OCI-LY1 (cell line): ENCODE data around the gene LEKR1.

Experiments
- H2AFZ ChIP-seq: fragments of 200-600 bp; sonication (generic), shearing (Covaris generic); 2 replicates; pipeline ENCODE4 v1.6.0; 2014; ENCODE audit warnings: antibody characterized with exemption, mild to moderate bottlenecking, low read length
- H3F3A ChIP-seq: fragments of 200-600 bp; sonication (generic), shearing (Covaris generic); 2 replicates; pipeline ENCODE4 v1.6.0; 2014; ENCODE audit warnings: mild to moderate bottlenecking, antibody characterized with exemption, low read length, moderate library complexity; ENCODE audit not compliant: insufficient read depth
- H3K27ac ChIP-seq: fragments of 200-600 bp; sonication (generic); 2 replicates; pipeline ENCODE4 v1.5.1; 2014; ENCODE audit warnings: low read length, mixed run types, mild to moderate bottlenecking, low read depth; ENCODE audit not compliant: poor library complexity, severe bottlenecking
- H3K27me3 ChIP-seq: fragments of 200-600 bp; sonication (generic); 2 replicates; pipeline ENCODE4 v1.6.0; 2014; ENCODE audit warnings: antibody characterized with exemption, mild to moderate bottlenecking, low read length, moderate library complexity; ENCODE audit not compliant: insufficient read depth
- H3K36me3 ChIP-seq: fragments of 200-600 bp; sonication (generic); 2 replicates; pipeline ENCODE4 v1.6.1; 2014; ENCODE audit warnings: mild to moderate bottlenecking, antibody characterized with exemption, low read length, moderate library complexity, mixed read lengths; ENCODE audit not compliant: insufficient read depth
- H3K4me1 ChIP-seq: fragments of 200-600 bp; sonication (generic); 2 replicates; pipeline ENCODE4 v1.5.1; 2014; ENCODE audit warnings: mild to moderate bottlenecking, low read length, moderate library complexity; ENCODE audit not compliant: insufficient read depth, severe bottlenecking
- H3K4me2 ChIP-seq: fragments of 200-600 bp; sonication (generic), shearing (Covaris generic); 2 replicates; pipeline ENCODE4 v1.6.1; 2014; ENCODE audit warnings: low read length
- H3K4me3 ChIP-seq: fragments of 200-600 bp; sonication (generic); 2 replicates; pipeline ENCODE4 v1.5.1; 2014; ENCODE audit warnings: low read length, low read depth, mild to moderate bottlenecking, mixed read lengths; ENCODE audit not compliant: poor library complexity, severe bottlenecking
- H3K79me2 ChIP-seq: fragments of 200-600 bp; shearing (Covaris generic); 2 replicates; pipeline ENCODE4 v1.6.1; 2016; ENCODE audit warnings: mixed run types, low read length, mixed read lengths; ENCODE audit not compliant: insufficient read depth
- H3K9ac ChIP-seq: fragments of 200-600 bp; sonication (generic), shearing (Covaris generic); 2 replicates; pipeline ENCODE4 v1.6.1; 2014; ENCODE audit warnings: mild to moderate bottlenecking, low read length, mixed read lengths
- H3K9me2 ChIP-seq: fragments of 200-600 bp; sonication (generic), shearing (Covaris generic); 2 replicates; pipeline ENCODE4 v1.6.1; 2014; ENCODE audit warnings: low read depth, mild to moderate bottlenecking, low read length, mixed read lengths
- H3K9me3 ChIP-seq: fragments of 200-600 bp; shearing (Covaris generic); 2 replicates; pipeline ENCODE4 v1.6.1; 2014; ENCODE audit warnings: low read length, mixed read lengths
- H4K20me1 ChIP-seq: fragments of 200-600 bp; sonication (generic), shearing (Covaris generic); 2 replicates; pipeline ENCODE4 v1.6.0; 2016; ENCODE audit warnings: mild to moderate bottlenecking, low read length; ENCODE audit not compliant: insufficient read depth
- EZH2 ChIP-seq: fragments of 200-600 bp; sonication (generic), shearing (Covaris generic); IDR thresholded peaks from 2 replicates; pipeline ENCODE4 v1.8.0; 2017; ENCODE audit warnings: borderline replicate concordance, mixed run types, mild to moderate bottlenecking, antibody characterized with exemption, low read length, moderate library complexity, mixed read lengths
- TF ChIP-seq, protein P1 (sequence below): fragments of 200-600 bp; sonication (generic), shearing (Covaris generic); IDR thresholded peaks from 2 replicates; pipeline ENCODE4 v1.5.1; 2017; ENCODE audit warnings: mild to moderate bottlenecking, antibody characterized with exemption, low read length, moderate library complexity, mixed read lengths

LEKR1 gene

DNA sequence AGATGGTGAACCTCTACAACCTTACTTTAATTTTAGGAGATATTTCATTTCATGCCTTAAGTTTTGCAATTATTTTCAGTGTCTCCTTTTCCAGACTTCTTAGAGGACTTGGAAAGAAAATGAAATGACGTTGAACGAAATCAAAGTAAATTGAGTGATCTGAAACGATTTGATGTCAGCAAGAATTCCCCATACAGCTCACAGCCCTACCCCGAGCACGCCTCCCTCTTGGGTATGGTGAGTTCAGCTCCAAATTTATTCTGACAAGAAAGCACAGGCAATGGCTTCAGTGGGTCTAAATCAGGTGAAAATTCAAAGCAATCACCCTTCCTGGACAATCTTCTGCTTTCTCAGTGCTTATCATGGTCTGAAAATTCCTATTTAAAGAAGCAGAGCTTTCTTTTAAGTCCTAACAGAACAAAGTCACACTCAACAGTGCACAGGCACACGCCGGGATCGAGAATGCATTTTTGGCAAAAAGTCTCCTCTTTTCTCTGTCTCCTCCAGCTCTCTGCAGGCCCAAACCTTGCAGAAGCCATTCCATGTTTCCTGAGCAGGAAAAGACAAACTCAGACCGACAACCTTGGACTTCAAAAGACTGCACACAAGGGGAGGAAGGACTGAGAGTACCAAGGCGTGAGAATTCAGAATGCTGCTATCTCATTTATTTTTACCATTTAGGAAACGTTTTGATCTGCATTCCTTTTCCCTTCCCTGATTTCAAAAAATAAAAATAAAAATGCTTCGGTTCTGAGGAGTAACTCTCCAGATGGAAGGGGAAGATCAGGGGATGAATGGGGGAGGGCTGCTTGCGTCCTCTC lies 261.8 kb downstream of the LEKR1 start:
- no peaks in the 10 kb centered on the region for H4K20me1 ChIP-seq
- H3K9me3 ChIP-seq: no peaks in the 10 kb centered on the region
- no peaks in the 10 kb centered on the region for H3K9me2 ChIP-seq
- no peaks in the 10 kb centered on the region for H3K27me3 ChIP-seq
- no peaks in the 10 kb centered on the region for H3F3A ChIP-seq
- H3K4me3 ChIP-seq: peak overlapping the region; percentile 69
- peak overlapping the region; percentile 85 for H3K27ac ChIP-seq
- peaks cover 49% of the 10 kb centered on the region for H3K4me1 ChIP-seq
- no peaks in the 10 kb centered on the region for H3K36me3 ChIP-seq
- H3K9ac ChIP-seq: peak overlapping the region; percentile 78
- no peak overlapping the region for H2AFZ ChIP-seq
- TF ChIP-seq EZH2: no peak
- TF ChIP-seq, protein P1, sequence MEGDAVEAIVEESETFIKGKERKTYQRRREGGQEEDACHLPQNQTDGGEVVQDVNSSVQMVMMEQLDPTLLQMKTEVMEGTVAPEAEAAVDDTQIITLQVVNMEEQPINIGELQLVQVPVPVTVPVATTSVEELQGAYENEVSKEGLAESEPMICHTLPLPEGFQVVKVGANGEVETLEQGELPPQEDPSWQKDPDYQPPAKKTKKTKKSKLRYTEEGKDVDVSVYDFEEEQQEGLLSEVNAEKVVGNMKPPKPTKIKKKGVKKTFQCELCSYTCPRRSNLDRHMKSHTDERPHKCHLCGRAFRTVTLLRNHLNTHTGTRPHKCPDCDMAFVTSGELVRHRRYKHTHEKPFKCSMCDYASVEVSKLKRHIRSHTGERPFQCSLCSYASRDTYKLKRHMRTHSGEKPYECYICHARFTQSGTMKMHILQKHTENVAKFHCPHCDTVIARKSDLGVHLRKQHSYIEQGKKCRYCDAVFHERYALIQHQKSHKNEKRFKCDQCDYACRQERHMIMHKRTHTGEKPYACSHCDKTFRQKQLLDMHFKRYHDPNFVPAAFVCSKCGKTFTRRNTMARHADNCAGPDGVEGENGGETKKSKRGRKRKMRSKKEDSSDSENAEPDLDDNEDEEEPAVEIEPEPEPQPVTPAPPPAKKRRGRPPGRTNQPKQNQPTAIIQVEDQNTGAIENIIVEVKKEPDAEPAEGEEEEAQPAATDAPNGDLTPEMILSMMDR: no peak
- H3K79me2 ChIP-seq: no peaks in the 10 kb centered on the region
- peak overlapping the region; percentile 73 for H3K4me2 ChIP-seq

DNA sequence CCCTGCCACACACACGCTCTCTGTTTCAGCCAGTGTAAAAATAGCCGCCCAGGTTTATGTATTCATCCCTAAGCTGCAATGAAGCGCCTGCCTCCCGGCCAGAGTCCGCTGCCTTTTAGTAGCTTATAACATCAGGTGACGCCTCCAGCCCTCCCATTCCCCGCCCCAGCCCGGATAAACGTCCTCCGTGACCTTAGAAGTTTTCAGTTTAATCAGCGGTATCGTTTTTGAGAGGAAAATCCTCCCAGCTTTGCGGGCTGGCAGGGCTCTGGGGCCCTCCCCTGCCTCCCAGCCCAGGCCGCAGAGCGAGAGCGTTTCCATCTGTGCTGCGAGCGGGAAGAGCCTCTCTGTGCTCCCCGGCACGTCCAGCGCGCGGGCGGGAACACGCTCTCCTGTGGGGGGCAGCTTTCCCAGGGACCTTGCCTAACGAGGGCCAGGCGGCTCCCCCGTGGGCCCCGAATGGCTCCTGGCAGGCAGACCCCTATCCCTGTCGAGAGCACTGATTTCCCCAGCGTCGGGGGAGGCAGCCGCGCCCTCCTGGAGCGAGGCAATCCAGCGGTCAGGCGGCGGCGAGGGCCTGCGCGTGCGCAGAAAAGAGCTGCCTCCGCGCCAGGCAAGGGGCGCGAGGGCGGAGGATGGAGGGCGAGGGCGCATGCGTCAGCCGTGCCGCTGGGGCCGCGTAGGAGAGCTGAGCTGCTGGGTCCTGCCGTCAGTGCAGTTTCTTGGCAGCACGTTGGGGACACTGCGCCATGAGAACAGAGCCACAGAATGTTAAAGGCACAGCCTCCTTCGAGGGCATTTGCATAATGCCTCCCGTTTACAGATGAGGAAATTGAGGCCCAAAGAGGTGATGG lies 262.7 kb downstream of the LEKR1 start:
- H3K4me1 ChIP-seq: peaks cover 49% of the 10 kb centered on the region
- peak overlapping the region; percentile 73 for H3K4me2 ChIP-seq

DNA sequence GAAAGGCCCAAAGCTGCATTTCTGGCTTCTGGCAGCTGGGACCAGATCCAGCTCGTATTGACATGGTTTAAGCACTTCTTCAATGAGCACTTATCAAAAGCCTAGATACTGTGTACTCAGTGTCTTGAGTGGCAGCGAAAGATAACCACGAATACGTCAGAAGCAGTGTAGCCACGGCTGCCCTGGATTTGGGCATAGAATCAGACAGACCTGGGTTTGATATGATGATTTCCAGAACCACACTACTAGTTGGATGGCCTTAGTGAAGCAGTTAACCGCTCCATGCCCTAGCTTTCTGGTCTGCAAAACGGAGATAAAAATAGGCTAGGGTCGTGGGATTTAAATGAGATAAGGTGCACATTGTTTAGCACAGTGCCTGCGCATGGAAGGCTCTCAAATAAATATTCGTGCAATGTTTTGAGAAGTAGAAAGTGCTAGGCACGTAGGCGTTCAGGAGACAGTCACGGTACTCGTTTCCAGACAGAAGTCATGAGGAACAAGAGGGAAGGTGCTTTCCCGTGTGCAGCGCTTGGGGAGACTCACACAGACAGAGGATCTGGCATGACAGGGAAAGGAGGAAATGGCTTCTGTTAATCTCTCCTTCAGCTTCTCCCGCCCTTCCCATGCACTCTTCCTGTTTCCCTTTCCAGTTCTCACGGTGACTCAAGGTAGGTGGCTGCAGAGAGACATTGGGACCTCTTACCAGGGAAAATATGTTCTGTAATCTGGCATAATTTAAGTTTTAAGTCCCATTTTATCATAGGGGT lies 263.5 kb downstream of the LEKR1 start:
- Histone ChIP-seq H3K27ac (peak overlapping the region; percentile 85), H3K9ac (peak overlapping the region; percentile 78), H3K27me3 (no peaks in the 10 kb centered on the region), H3K9me3 (no peaks in the 10 kb centered on the region), H3K4me1 (peaks cover 49% of the 10 kb centered on the region), H3K36me3 (no peaks in the 10 kb centered on the region), H2AFZ (peak overlapping the region; percentile 89), H3K79me2 (no peaks in the 10 kb centered on the region), H3K4me2 (peak overlapping the region; percentile 73), H4K20me1 (no peaks in the 10 kb centered on the region), H3K4me3 (peak overlapping the region; percentile 69), H3F3A (no peaks in the 10 kb centered on the region), H3K9me2 (no peaks in the 10 kb centered on the region)
- TF ChIP-seq EZH2: no peak
- TF ChIP-seq, protein P1: no peak

More for the DNA sequence above, 262.7 kb downstream of the LEKR1 start:
- no peaks in the 10 kb centered on the region for H3K79me2 ChIP-seq
- peak overlapping the region; percentile 89 for H2AFZ ChIP-seq
- H3K27me3 ChIP-seq: no peaks in the 10 kb centered on the region
- no peaks in the 10 kb centered on the region for H3K9me3 ChIP-seq
- H3K27ac ChIP-seq: peak overlapping the region; percentile 85
- no peaks in the 10 kb centered on the region for H3K9me2 ChIP-seq
- H3K9ac ChIP-seq: peak overlapping the region; percentile 78
- TF ChIP-seq, protein P1: peak; percentile 42
- no peak for TF ChIP-seq EZH2
- H3K4me3 ChIP-seq: peak overlapping the region; percentile 69
- H4K20me1 ChIP-seq: no peaks in the 10 kb centered on the region
- H3K36me3 ChIP-seq: no peaks in the 10 kb centered on the region
- no peaks in the 10 kb centered on the region for H3F3A ChIP-seq
